CD4-positive, alpha-beta T cell (primary cell): ENCODE results near the gene SMAD6. TPM values are rescaled to one million over a fixed set of nuclear protein-coding genes. Genes with fewer than 3 reads are reported as not detected.

Experiments used
- ATAC-seq: fragments of 200-7000 bp; cut with Tn5 transposase; one replicate; pipeline ENCODE4 v1.10.0; 2022; ENCODE audit warnings: mild to moderate bottlenecking; ENCODE audit not compliant: poor library complexity
- CTCF ChIA-PET: fragments of 350-600 bp; sonication (Branson Sonifier 250); formaldehyde crosslinking; loops from one replicate; lab custom pipeline; 2021; ENCODE audit warnings: antibody characterized with exemption, inconsistent platforms; lab: Charles Lee
- POLR2A ChIA-PET: fragments of 350-600 bp; sonication (Branson Sonifier 250); formaldehyde crosslinking; loops from one replicate; lab custom pipeline; 2021; ENCODE audit warnings: antibody characterized with exemption, inconsistent platforms; lab: Charles Lee
- DNase-seq, 14 experiments: peaks; one replicate each; pipeline ENCODE4 v3.0.0-alpha.2; 2013 to 2020; ENCODE audit warnings: mixed read lengths in 2 of 14
- H3K27ac ChIP-seq, 2 donors: one replicate each; pipeline versions ENCODE4 v1.5.1 to v1.7.0; 2013; ENCODE audit warnings: low read length in 2 of 2, low read depth in 1 of 2, mild to moderate bottlenecking in 1 of 2
- H3K27me3 ChIP-seq, 2 experiments: 1 replicate in 1 of 2; 2 replicates in 1 of 2; pipeline versions ENCODE4 v1.6.1 to v1.7.0; 2013; ENCODE audit warnings: low read length in 2 of 2, control low read depth in 1 of 2, mild to moderate bottlenecking in 1 of 2, moderate library complexity in 1 of 2; ENCODE audit not compliant: insufficient read depth in 2 of 2, control insufficient read depth in 1 of 2
- H3K36me3 ChIP-seq: one replicate; pipeline ENCODE4 v1.6.1; 2013; ENCODE audit warnings: low read length, control low read depth; ENCODE audit not compliant: insufficient read depth
- H3K4me1 ChIP-seq: one replicate; pipeline ENCODE4 v1.6.1; 2013; ENCODE audit warnings: low read length, control low read depth; ENCODE audit not compliant: insufficient read depth
- H3K4me3 ChIP-seq: one replicate; pipeline ENCODE4 v1.5.1; 2013; ENCODE audit warnings: mild to moderate bottlenecking, low read length, moderate library complexity
- H3K9me3 ChIP-seq, 2 experiments: 1 replicate in 1 of 2; 2 replicates in 1 of 2; pipeline versions ENCODE4 v1.6.1 to v1.7.0; 2013; ENCODE audit warnings: low read length in 2 of 2, mild to moderate bottlenecking in 2 of 2, control low read depth in 1 of 2, moderate library complexity in 1 of 2; ENCODE audit not compliant: control insufficient read depth in 1 of 2, insufficient read depth in 1 of 2
- H3K27ac Mint-ChIP-seq: one replicate; pipeline ENCODE4 v1.8.0; 2020; ENCODE audit warnings: mixed read lengths
- H3K27me3 Mint-ChIP-seq: one replicate; pipeline ENCODE4 v1.8.0; 2021; ENCODE audit warnings: mixed read lengths
- H3K36me3 Mint-ChIP-seq: one replicate; pipeline ENCODE4 v1.8.0; 2021; ENCODE audit warnings: low read depth, mixed read lengths
- H3K4me1 Mint-ChIP-seq: one replicate; pipeline ENCODE4 v1.8.0; 2021; ENCODE audit warnings: low read depth, mixed read lengths
- H3K4me3 Mint-ChIP-seq: one replicate; pipeline ENCODE4 v1.8.0; 2020; ENCODE audit warnings: mild to moderate bottlenecking, mixed read lengths
- H3K9me3 Mint-ChIP-seq: one replicate; pipeline ENCODE4 v1.8.0; 2020; ENCODE audit warnings: mixed read lengths
- intact Hi-C, 2 experiments: fragments of 100-400 bp; cut with DNase I in 1 of 2; cut with micrococcal nuclease in 1 of 2; formaldehyde crosslinking; loops; one replicate each; pipeline versions ENCODE4 v1.15.1 to v1.9.0; 2023 to 2025; cut with DNase I, micrococcal nuclease
- total RNA-seq, 174 experiments: library from RNA in 2 of 174; stranded (reverse) in 2 of 174; gene quantifications; one replicate each; pipeline ENCODE4 v1.2.3 and lab custom pipeline; 2021 to 2026
- TF ChIP-seq, protein P1 (sequence below): fragments of 200-600 bp; IDR thresholded peaks from one replicate; pipeline ENCODE4 v1.8.0; 2022; ENCODE audit warnings: antibody characterized with exemption, mild to moderate bottlenecking

The SMAD6 gene
- total RNA-seq, 2 experiments from 2014 or later, result 0.59 to 0.69 TPM

- H3K27ac Mint-ChIP-seq, result no peak overlapping the region
- ChIA-PET CTCF (no interaction called here), POLR2A (no interaction called here)
Measured at GRCh38 chr15:66798426-66799061, 96.5 kb downstream of the SMAD6 start.

DNA sequence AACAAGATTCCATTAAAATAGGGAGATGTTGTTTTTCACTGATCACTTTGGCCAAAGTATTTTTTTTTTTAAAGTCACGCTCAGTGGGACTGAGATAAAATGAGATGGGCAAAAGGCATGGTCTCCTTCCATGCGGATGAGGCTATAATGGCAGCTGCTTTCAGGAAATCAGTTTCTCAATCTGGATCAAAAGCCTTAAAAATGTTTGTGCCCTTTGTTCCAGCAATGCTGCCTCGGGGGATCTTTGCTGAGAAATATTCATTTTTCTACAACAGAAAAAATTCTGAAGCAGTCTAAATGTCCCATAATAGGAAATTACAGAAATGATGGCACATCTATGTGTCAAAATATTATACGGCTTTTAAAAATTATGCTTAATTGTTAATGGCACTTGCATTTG lies 97.2 kb downstream of the SMAD6 start:
- H3K4me3 ChIP-seq, result no peak overlapping the region
- Mint-ChIP-seq H3K9me3 (no peaks in the 10 kb centered on the region), H3K4me3 (no peak overlapping the region), H3K36me3 (no peaks in the 10 kb centered on the region), H3K4me1 (no peaks in the 10 kb centered on the region), H3K27me3 (peaks cover 4% of the 10 kb centered on the region), H3K27ac (no peak overlapping the region)
- H3K27ac ChIP-seq, result no peak overlapping the region
- H3K27me3 ChIP-seq, result peaks cover 0 to 5% of the 10 kb centered on the region in 2 experiments
- H3K4me1 ChIP-seq, result no peaks in the 10 kb centered on the region
- TF ChIP-seq, protein P1, sequence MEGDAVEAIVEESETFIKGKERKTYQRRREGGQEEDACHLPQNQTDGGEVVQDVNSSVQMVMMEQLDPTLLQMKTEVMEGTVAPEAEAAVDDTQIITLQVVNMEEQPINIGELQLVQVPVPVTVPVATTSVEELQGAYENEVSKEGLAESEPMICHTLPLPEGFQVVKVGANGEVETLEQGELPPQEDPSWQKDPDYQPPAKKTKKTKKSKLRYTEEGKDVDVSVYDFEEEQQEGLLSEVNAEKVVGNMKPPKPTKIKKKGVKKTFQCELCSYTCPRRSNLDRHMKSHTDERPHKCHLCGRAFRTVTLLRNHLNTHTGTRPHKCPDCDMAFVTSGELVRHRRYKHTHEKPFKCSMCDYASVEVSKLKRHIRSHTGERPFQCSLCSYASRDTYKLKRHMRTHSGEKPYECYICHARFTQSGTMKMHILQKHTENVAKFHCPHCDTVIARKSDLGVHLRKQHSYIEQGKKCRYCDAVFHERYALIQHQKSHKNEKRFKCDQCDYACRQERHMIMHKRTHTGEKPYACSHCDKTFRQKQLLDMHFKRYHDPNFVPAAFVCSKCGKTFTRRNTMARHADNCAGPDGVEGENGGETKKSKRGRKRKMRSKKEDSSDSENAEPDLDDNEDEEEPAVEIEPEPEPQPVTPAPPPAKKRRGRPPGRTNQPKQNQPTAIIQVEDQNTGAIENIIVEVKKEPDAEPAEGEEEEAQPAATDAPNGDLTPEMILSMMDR, result no peak
- H3K9me3 ChIP-seq, result no peaks in the 10 kb centered on the region
- CTCF ChIA-PET, result no interaction called here
- DNase-seq (no peak), ATAC-seq (no peak)
- no peaks in the 10 kb centered on the region for H3K36me3 ChIP-seq
- intact Hi-C loops, result no loop called here
- POLR2A ChIA-PET, result no interaction called here

More at GRCh38 chr15:66798426-66799061, 96.5 kb downstream of the SMAD6 start:
- Mint-ChIP-seq H3K27me3 (peaks cover 4% of the 10 kb centered on the region), H3K9me3 (no peaks in the 10 kb centered on the region), H3K4me3 (no peak overlapping the region), H3K36me3 (no peaks in the 10 kb centered on the region), H3K4me1 (no peaks in the 10 kb centered on the region)
- intact Hi-C loops, result no loop called here
- no peak overlapping the region for H3K27ac ChIP-seq
- H3K4me3 ChIP-seq, result no peak overlapping the region
- H3K36me3 ChIP-seq, result no peaks in the 10 kb centered on the region
- H3K27me3 ChIP-seq, result peaks cover 0 to 5% of the 10 kb centered on the region in 2 experiments
- DNase-seq (no peak), ATAC-seq (no peak)
- TF ChIP-seq, protein P1, result no peak
- no peaks in the 10 kb centered on the region for H3K4me1 ChIP-seq
- no peaks in the 10 kb centered on the region for H3K9me3 ChIP-seq

DNA sequence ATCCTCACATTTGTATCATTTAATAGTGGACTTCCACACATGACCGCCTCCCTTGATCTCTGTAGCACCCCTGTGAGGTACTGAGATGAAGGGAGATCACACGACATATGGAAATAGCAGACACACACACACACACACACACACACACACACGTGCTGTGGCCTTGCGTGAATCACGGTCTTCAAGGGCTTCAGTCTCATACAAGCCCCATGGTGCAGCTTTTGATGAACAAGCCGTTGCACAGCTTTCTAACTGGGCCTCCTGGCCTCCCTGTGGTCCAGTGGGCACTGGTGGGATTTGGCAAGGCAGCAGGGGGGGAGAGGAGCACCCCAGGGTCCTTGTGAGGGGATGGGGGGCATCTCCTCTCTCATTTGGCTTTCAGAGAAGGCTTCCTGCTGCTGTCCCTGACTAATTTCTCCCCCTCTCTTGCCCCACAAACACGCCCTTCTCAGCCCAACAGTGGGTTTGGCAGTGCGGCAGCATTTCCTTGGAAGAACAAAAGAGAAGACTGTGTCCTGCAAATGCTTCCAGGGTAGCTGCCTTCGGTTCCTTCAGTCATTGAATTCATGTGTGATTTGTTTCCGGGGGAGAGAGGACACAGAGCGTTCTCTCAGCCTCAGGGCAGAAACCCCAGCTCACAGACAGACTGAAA lies 98.7 kb downstream of the SMAD6 start:
- CTCF ChIA-PET, result no interaction called here
- POLR2A ChIA-PET, result no interaction called here
- TF ChIP-seq, protein P1, result no peak
- no peak overlapping the region for H3K27ac Mint-ChIP-seq
- intact Hi-C loops, result no loop called here
- Histone ChIP-seq H3K27me3 (peaks cover 0 to 5% of the 10 kb centered on the region in 2 experiments), H3K4me1 (no peaks in the 10 kb centered on the region), H3K9me3 (no peaks in the 10 kb centered on the region), H3K36me3 (no peaks in the 10 kb centered on the region), H3K4me3 (no peak overlapping the region), H3K27ac (no peak overlapping the region)
- H3K4me1 Mint-ChIP-seq, result no peaks in the 10 kb centered on the region
- ATAC-seq, result no peak
- no peak for DNase-seq
- no peaks in the 10 kb centered on the region for H3K9me3 Mint-ChIP-seq
- H3K27me3 Mint-ChIP-seq, result peaks cover 4% of the 10 kb centered on the region
- no peak overlapping the region for H3K4me3 Mint-ChIP-seq
- no peaks in the 10 kb centered on the region for H3K36me3 Mint-ChIP-seq
